Body of pancreas (tissue), 4 donors: ENCODE results near the gene TUBGCP2. TPM values are rescaled to one million over a fixed set of nuclear protein-coding genes. Genes with fewer than 3 reads are reported as not detected.

Experiments used
- ATAC-seq: fragments of 150-250 bp; one replicate; pipeline ENCODE4 v1.9.1; 2016
- DNase-seq, 4 donors: peaks; one replicate each; pipeline ENCODE4 v3.0.0-alpha.2; 2019
- H3K27ac ChIP-seq, 4 donors: fragments of 200-600 bp; sonication (generic); 1 replicate in 3 of 4; 2 replicates in 1 of 4; pipeline versions ENCODE4 v1.5.1 to v1.6.1; 2016 to 2019; ENCODE audit warnings: mild to moderate bottlenecking in 1 of 4, mixed read lengths in 1 of 4, moderate library complexity in 1 of 4
- H3K27me3 ChIP-seq, 2 donors: fragments of 200-600 bp; sonication (generic); one replicate each; pipeline ENCODE4 v1.6.0; 2016; ENCODE audit warnings: mild to moderate bottlenecking in 1 of 2
- H3K36me3 ChIP-seq, 2 donors: fragments of 200-600 bp; sonication (generic); replicated peaks in 1 of 2; 2 replicates each; pipeline ENCODE4 v1.5.1; 2016; ENCODE audit warnings: low read depth in 2 of 2; ENCODE audit not compliant: insufficient read depth in 1 of 2
- H3K4me1 ChIP-seq: fragments of 200-600 bp; sonication (generic); one replicate; pipeline ENCODE4 v1.6.0; 2016
- H3K4me3 ChIP-seq, 2 donors: fragments of 200-600 bp; sonication (generic); 1 replicate in 1 of 2; 2 replicates in 1 of 2; pipeline ENCODE4 v1.5.1; 2016 to 2019
- H3K9me3 ChIP-seq, 3 donors: fragments of 200-600 bp; sonication (generic); 1 replicate in 2 of 3; 2 replicates in 1 of 3; pipeline ENCODE4 v1.5.1; 2016
- POLR2A ChIP-seq, 3 donors: fragments of 450-650 bp; IDR thresholded peaks; one replicate each; pipeline ENCODE4 v1.6.1; 2016; ENCODE audit warnings: antibody characterized with exemption in 3 of 3, mild to moderate bottlenecking in 2 of 3
- WGBS, 2 donors: methylation state at CpG; one replicate each; pipeline ENCODE4 v1.1.5; 2017; 5-methylcytosine and 5-hydroxymethylcytosine counted together
- intact Hi-C: fragments of 100-400 bp; cut with DNase I; formaldehyde crosslinking; loops from one replicate; pipeline ENCODE4 v1.15.1; 2023
- total RNA-seq, 2 donors: library from RNA; depleted of rRNA; stranded (reverse); fragments of >200 nt; gene quantifications; one replicate each; pipeline ENCODE4 v1.1.0, GENCODE V29; 2016
- TF ChIP-seq, protein P1 (sequence below), 7 experiments: fragments of 450-650 bp in 4 of 7; fragments of 200-600 bp in 3 of 7; sonication (generic) in 3 of 7; IDR thresholded peaks; one replicate each; pipeline ENCODE4 v1.5.1; 2016 to 2019; ENCODE audit warnings: antibody characterized with exemption in 7 of 7

TUBGCP2 gene
- total RNA-seq, 2 donors from 2014 or later = 32.2 to 36.6 TPM

DNA sequence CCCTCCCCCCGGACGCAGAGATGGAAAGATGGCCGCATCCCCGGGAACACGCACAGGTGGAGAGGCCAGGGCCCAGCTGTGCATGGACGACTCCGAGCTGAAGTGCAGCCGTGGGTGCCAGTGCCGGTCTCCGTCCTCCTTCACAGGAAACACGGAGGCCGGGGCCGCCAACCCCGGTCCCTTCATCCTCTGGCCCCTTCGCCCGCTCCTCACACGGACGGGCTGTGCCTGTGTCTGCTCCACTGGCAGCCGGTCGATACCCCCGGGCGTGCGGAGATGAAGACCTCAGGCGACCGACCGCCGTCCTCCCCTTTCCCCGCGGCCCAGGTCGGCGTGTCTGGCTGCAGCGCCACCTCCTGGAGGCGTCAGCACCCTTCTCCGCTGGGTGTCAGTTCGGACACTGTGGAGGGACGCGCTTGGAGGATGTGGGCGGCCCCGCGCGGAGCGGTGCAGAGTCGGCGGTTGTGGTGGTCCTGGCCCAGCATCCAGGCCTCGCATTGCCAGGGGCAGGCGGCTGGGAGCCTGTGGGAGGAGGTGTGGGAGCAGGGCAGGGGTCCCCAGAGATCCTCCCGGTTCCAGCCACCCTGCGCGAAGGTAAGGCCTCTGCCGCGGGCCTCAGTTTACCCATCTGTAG, 9.9 kb upstream of the TUBGCP2 start:
- no peak overlapping the region for H3K4me3 ChIP-seq
- H3K36me3 ChIP-seq = no peaks in the 10 kb centered on the region
- H3K27me3 ChIP-seq = no peaks in the 10 kb centered on the region
- peak; percentile 93 for ATAC-seq
- H3K9me3 ChIP-seq = no peaks in the 10 kb centered on the region
- WGBS, 2 donors = 6 to 11% methylated on average over 17 to 50 of the region's 51 CpGs
- H3K27ac ChIP-seq = no peak overlapping the region
- intact Hi-C loops = no loop called here
- DNase-seq = peak; percentile 67 to 77 (median 68)
- peaks cover 11% of the 10 kb centered on the region for H3K4me1 ChIP-seq
- no peak for TF ChIP-seq POLR2A (IDR thresholded peaks at IDR 0.05)
- TF ChIP-seq, protein P1, sequence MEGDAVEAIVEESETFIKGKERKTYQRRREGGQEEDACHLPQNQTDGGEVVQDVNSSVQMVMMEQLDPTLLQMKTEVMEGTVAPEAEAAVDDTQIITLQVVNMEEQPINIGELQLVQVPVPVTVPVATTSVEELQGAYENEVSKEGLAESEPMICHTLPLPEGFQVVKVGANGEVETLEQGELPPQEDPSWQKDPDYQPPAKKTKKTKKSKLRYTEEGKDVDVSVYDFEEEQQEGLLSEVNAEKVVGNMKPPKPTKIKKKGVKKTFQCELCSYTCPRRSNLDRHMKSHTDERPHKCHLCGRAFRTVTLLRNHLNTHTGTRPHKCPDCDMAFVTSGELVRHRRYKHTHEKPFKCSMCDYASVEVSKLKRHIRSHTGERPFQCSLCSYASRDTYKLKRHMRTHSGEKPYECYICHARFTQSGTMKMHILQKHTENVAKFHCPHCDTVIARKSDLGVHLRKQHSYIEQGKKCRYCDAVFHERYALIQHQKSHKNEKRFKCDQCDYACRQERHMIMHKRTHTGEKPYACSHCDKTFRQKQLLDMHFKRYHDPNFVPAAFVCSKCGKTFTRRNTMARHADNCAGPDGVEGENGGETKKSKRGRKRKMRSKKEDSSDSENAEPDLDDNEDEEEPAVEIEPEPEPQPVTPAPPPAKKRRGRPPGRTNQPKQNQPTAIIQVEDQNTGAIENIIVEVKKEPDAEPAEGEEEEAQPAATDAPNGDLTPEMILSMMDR (IDR thresholded peaks at IDR 0.05) = peak; percentile 65 to 81 (median 72)

DNA sequence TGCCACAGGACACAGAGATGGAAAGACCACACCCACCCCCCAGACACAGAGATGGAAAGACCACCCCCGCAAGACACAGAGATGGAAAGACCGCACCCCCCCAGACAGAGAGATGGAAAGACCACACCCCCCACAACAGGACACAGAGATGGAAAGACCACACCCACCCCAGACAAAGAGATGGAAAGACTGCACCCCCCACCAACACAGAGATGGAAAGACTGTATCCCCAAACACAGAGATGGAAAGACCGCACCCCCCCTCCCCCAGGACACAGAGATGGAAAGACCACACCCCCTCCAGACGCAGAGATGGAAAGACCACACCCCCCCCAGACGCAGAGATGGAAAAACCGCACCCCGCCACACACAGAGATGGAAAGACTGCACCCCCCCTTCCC, 8.1 kb upstream of the TUBGCP2 start:
- Histone ChIP-seq H3K36me3 (no peaks in the 10 kb centered on the region), H3K27ac (no peak overlapping the region), H3K27me3 (no peaks in the 10 kb centered on the region), H3K4me3 (no peak overlapping the region), H3K4me1 (peaks cover 11% of the 10 kb centered on the region), H3K9me3 (no peaks in the 10 kb centered on the region)
- intact Hi-C loops = no loop called here
- DNase-seq (no peak), ATAC-seq (no peak)
- 66 to 84% methylated on average over 3 to 6 of the region's 7 CpGs for WGBS, 2 donors
- TF ChIP-seq POLR2A (IDR thresholded peaks at IDR 0.05) = no peak

DNA sequence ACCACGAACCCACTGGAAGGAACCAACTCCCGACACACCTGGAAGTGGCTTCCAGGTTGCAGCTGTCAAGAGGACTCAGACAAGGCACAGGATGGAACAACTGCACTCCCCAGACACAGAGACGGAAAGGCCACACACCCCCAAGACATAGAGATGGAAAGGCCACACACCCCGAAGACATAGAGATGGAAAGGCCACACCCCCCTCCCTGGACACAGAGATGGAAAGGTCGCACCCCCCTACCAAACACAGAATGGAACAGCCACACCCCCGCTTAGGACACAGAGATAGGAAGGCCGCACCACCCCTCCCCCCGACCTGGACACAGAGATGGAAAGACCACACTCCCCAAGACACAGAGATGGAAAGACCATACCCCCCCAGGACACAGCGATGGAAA, 7.6 kb upstream of the TUBGCP2 start:
- 85 to 87% methylated on average over 6 to 8 of the region's 9 CpGs for whole genome bisulfite sequencing, 2 donors
- DNase-seq (no peak), ATAC-seq (no peak)
- Histone ChIP-seq H3K4me1 (peaks cover 11% of the 10 kb centered on the region), H3K9me3 (no peaks in the 10 kb centered on the region), H3K27ac (no peak overlapping the region), H3K36me3 (no peaks in the 10 kb centered on the region), H3K4me3 (no peak overlapping the region), H3K27me3 (no peaks in the 10 kb centered on the region)
- intact Hi-C loops = no loop called here
- TF ChIP-seq POLR2A (IDR thresholded peaks at IDR 0.05) = no peak
- TF ChIP-seq, protein P1 (IDR thresholded peaks at IDR 0.05) = no peak

DNA sequence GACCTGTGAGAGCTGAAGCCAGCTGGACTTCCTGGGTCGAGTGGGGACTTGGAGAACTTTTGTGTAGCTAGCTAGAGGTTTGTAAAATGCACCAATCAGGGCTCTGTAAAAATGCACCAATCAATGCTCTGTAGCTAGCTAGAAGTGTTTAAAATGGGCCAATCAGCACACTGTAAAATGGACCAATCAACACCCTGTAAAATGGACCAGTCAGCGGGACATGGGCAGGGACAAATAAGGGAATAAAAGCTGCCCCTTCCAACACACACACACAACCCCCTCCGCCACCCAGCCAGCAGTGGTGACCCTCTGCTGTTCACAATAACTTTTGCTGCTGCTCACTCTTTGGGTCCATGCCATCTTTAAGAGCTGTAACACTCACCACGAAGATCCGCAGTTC, 7.2 kb upstream of the TUBGCP2 start:
- Histone ChIP-seq H3K27me3 (no peaks in the 10 kb centered on the region), H3K4me3 (no peak overlapping the region), H3K9me3 (no peaks in the 10 kb centered on the region), H3K27ac (no peak overlapping the region), H3K36me3 (no peaks in the 10 kb centered on the region), H3K4me1 (peaks cover 11% of the 10 kb centered on the region)
- WGBS, 2 donors = 82 to 90% methylated on average over 5 of the region's 5 CpGs
- DNase-seq (no peak), ATAC-seq (no peak)
- TF ChIP-seq, protein P1 (IDR thresholded peaks at IDR 0.05) = no peak
- TF ChIP-seq POLR2A (IDR thresholded peaks at IDR 0.05) = no peak
- intact Hi-C loops = no loop called here

DNA sequence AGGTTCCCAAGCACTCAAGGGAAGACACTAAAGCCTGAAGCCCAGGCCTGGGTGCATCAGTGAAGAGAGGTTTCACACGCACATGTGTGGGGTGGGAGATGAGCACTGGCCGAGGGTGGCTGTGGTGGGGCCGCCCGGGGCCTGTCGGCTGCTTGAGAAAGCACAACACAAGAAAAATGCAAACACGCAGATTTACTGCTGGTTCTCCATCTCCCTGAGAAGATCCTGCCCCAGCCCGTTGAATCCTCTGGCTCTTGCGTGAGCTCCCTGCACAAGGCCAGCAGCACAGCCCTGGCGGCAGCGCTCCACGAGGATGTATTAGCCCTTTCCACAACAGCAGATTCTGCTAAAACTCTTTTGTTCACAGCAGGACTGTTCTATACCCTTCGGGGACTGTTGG, 6.2 kb upstream of the TUBGCP2 start:
- Histone ChIP-seq H3K36me3 (no peaks in the 10 kb centered on the region), H3K9me3 (no peaks in the 10 kb centered on the region), H3K27ac (no peak overlapping the region), H3K4me1 (peaks cover 12% of the 10 kb centered on the region), H3K27me3 (no peaks in the 10 kb centered on the region), H3K4me3 (no peak overlapping the region)
- 89 to 94% methylated on average over 11 to 12 of the region's 12 CpGs for WGBS, 2 donors
- no peak for TF ChIP-seq POLR2A (IDR thresholded peaks at IDR 0.05)
- TF ChIP-seq, protein P1 (IDR thresholded peaks at IDR 0.05) = no peak
- no peak for ATAC-seq
- no peak for DNase-seq
- intact Hi-C loops = no loop called here
